GM12891 (cell line): ENCODE measurements around the gene ZBTB7A.

Experiments used
- PAX5 ChIP-seq: IDR thresholded peaks from 2 replicates; pipeline ENCODE4 v1.6.1; 2011; ENCODE audit warnings: low read length, moderate library complexity, mild to moderate bottlenecking; ENCODE audit not compliant: insufficient read depth, severe bottlenecking
- POLR2A ChIP-seq: IDR thresholded peaks from 2 replicates; pipeline ENCODE4 v1.6.1; 2011; ENCODE audit warnings: low read depth, low read length, control low read depth
- POLR2AphosphoS5 ChIP-seq: IDR thresholded peaks from 2 replicates; pipeline ENCODE4 v1.6.1; 2011; ENCODE audit warnings: low read depth, low read length, control low read depth
- TAF1 ChIP-seq: IDR thresholded peaks from 2 replicates; pipeline ENCODE4 v1.6.1; 2011; ENCODE audit warnings: low read depth, low read length, control low read depth

DNA sequence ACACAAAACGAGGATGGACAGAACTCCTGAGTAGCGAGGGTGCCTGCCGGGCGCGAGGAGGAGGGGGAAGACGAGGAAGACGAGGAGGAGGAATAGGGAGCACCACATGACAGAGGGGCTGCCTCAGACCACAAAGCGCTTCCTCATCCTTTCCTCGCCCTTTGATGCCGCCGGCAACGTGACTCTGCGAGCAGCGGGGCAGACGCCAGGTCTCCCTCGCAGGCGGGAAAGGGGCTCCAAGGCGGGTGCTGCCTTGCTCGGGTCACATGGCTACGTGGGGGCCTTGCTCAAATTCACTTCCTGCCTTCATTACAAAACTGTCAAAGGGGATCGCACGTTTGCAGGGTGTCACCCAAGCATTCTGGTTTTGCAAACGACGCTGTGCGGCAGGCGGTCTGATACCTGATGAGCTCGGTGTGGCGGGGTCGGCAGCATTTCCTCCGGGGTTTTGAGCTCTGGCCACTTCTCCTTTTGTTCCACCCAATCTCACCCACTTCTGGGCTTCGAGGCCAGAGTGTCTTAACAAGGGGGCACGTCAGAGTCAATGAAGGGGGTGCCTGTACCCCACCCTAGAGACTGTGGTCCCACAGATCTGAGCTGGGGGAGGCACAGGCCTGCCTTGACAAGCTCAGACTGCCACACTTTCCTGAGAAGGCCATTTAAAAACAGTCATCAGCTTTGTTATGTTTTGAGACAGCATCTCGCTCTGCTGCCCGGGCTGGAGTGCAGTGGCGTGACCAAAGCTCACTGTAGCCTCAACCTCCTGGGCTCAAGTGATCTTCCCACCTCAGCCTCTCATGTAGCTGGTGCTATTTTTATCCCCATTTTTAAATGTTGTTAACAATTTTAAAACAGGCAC is 42.3 kb upstream of the ZBTB7A start:
- TF ChIP-seq POLR2AphosphoS5 (peak; percentile 75; the same call in 1 of the 2 replicates), POLR2A (peak; percentile 73; the same call in 1 of the 2 replicates), TAF1 (peak; percentile 23; the same call in 1 of the 2 replicates), PAX5 (peak; percentile 96)
